GM15510 (cell line): ENCODE results near the gene P3H4.

Experiments
- POLR2A ChIP-seq: IDR thresholded peaks from 3 replicates; pipeline ENCODE4 v1.6.1; 2011; ENCODE audit warnings: borderline replicate concordance; ENCODE audit not compliant: insufficient read length; ENCODE audit errors: extremely low read depth

P3H4 gene, protein sequence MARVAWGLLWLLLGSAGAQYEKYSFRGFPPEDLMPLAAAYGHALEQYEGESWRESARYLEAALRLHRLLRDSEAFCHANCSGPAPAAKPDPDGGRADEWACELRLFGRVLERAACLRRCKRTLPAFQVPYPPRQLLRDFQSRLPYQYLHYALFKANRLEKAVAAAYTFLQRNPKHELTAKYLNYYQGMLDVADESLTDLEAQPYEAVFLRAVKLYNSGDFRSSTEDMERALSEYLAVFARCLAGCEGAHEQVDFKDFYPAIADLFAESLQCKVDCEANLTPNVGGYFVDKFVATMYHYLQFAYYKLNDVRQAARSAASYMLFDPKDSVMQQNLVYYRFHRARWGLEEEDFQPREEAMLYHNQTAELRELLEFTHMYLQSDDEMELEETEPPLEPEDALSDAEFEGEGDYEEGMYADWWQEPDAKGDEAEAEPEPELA

DNA sequence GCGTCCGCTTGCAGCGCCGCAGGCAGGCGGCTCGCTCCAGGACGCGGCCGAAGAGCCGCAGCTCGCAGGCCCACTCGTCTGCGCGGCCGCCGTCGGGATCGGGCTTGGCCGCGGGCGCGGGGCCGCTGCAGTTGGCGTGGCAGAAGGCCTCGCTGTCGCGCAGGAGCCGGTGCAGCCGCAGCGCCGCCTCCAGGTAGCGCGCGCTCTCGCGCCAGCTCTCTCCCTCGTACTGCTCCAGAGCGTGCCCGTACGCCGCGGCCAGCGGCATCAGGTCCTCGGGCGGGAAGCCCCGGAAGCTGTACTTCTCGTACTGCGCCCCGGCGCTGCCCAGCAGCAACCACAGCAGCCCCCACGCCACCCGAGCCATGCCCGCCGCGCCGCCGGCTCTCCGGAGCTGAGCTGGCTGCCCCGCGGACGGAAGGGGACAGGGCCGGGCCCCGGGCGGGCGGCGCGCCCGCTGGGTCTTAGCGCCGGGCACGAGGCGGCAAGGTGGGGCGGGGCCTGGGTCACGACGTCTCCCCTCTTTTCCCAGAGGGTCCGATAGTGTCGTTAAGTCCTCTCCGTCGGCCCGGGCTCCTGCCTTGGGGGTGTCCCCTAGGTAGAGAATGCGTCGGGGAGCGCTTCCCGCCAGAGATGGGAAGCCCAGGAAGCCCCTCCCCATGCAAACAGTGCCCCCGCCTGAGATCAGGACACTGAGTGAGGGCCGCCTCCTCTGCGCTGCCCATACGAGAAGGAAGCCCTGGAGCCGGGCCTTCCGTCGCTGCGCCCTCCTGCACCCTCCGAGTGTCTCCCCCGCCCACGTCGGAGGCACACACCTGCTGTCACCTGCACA, at the start of gene P3H4:
P3H4 (minus strand) TSS at position 401 of the 832 bp plus-strand sequence; CDS start at position 367, 34 bp downstream.
- no peak for TF ChIP-seq POLR2A

DNA sequence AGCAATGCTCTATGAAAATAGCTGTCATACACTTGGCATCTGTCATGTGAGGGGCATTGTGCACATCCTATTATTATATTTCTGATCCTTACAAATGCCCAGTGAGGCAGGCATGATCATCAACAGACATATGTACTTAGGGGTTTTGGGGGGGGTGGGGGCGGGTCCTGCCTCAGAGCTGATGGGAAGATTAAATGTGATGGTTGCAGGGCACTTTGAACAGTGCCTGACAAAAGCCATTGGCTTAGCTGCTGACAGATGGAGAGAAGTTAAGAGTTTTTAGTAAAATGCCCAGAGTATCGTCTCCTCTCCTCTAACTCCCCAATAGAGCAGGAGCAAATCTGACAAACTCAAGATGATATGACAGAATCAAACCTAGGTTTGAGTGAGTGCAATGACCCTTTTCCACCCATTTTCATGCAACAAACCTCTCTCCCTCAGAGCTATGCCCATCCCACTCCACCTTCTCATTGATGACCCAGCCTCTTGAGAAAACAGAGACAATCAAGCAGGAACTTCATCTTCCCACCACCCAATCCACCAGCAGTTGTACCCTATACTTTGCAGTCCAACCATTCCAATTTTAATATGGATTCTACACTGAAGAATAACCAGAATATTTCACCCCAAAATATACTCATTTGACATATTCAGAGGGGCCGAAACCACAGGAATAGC, 48.6 kb upstream of the P3H4 start:
- no peak for TF ChIP-seq POLR2A

DNA sequence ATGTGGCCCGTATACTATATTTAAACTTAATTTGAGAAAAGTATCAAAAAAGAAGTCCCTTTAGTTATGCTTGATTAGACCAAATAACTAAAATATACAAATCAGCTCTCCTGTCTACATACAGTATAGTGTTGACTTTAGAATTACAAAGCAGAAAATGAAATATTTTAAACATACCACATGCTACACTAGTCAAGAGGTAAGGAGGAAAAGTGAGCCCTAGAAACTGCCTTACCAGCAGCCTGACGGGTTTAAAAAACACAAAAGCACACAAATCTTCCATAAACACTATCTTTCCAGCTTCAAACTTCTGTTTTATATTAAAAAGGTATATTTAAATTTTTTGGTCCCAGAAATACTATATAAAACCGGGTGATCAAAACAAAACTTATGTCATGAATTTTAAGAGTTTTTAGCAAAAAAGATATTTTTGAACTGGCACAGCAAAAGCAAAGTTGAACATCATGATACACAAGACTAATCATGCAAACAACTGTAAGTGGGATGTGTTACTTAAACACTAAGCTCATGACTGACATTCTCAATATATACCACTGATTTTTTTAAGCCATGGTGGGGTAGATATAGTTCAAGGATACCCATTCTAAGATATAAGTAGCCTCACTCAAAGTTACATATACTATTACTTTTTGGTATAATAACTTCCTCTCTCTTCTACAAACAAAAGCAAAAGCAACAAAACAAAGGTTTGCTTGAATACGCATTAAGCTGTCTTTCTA, 37.7 kb upstream of the P3H4 start:
- no peak for TF ChIP-seq POLR2A

DNA sequence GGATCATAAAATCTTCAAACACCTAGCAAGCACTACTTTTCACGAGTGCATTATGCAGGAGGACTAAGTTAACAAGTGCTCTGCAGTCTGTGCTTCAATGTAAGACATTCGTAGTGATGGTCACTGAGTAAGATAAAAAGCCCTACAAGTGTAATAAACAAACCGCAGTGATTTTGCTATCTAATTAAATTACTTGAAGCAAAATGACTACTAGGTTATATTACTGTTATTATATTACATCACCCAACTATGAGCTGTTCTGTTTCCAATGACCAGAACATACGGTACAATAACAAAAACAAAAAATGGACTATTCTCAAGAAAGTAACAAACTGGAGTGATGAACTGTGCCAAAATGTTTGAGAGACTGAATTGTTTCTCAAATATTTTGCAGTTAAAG, 37.0 kb upstream of the P3H4 start:
- TF ChIP-seq POLR2A, result no peak

DNA sequence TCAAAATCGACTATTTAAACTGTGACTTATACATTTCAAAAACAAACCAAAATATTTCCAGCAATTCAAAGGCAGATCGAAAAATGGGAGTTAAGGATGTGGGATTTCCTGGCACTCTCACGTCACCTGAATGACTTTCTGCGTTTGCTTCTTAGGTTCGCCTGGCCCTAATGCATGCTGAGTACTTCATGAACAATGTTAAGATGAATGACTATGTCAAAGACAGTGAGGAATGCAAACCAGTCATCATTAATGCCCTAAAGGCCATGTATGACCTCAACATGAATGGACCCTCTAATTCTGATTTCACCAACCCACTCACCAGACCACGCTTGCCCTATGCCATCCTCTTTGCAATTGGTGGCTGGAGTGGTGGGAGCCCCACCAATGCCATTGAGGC, 33.2 kb upstream of the P3H4 start:
- no peak for TF ChIP-seq POLR2A

DNA sequence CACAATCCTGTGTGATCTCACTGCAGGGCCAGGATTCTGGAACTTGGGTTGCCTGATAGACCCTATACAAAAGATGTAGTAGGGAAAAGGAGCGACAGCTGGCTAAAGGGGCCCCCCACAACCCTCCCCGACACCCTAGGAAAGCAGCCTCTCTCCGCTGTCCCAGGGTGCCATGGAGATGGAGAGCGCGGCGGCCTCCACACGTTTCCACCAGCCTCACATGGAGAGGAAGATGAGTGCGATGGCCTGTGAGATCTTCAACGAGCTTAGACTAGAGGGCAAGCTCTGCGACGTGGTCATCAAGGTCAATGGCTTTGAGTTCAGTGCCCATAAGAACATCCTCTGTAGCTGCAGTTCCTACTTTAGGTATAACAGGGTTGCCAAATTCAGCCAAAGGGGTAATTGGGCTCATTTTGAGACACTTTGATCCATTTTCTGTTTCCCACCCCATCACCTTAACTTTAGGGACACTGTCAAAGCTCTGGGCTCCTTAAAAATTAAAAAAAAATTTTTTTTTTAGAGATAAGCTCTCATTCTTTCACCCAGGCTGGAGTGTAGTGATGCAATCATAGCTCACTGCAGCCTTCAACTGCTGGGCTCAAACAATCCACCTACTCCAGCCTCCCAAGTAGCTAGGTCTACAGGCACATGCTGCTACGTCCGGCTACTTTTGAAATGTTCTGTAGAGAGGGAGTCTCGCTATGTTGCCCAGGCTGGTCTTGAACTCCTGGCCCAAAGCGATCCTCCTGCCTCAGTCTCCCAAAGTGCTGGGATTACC, 26.2 kb upstream of the P3H4 start, which contains the start of gene KLHL10:
KLHL10 (plus strand) TSS at position 65 of the 778 bp plus-strand sequence; CDS start at position 173, 108 bp downstream.
- no peak for TF ChIP-seq POLR2A

DNA sequence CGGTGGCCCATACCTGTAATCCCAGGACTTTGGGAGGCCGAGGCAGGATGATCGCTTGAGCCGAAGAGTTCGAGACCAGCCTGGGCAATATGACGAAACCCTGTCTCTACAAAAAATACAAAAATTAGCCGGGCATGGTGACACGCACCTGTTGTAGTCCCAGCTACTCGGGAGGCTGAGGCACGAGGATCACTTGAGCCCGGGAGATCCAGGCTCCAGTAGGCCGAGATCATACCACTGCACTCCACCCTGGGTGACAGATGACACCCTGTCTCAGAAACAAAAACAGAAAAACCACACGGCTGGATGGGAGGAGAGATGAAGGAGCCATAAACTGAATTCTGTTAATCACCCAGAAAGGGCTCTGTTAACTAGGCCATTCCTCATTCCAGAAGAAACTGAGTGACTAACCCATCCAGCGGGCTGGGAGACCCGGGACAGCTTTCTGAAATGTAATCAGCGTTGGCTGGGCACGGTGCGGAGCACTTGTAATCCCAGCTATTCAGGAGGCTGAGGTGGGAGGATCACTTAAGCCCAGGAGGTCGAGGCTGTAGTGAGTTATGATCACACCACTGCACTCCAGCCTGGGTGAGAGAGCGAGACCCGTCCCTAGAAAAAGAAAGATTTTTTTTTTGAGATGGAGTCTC, 24.9 kb upstream of the P3H4 start:
- TF ChIP-seq POLR2A, result no peak

DNA sequence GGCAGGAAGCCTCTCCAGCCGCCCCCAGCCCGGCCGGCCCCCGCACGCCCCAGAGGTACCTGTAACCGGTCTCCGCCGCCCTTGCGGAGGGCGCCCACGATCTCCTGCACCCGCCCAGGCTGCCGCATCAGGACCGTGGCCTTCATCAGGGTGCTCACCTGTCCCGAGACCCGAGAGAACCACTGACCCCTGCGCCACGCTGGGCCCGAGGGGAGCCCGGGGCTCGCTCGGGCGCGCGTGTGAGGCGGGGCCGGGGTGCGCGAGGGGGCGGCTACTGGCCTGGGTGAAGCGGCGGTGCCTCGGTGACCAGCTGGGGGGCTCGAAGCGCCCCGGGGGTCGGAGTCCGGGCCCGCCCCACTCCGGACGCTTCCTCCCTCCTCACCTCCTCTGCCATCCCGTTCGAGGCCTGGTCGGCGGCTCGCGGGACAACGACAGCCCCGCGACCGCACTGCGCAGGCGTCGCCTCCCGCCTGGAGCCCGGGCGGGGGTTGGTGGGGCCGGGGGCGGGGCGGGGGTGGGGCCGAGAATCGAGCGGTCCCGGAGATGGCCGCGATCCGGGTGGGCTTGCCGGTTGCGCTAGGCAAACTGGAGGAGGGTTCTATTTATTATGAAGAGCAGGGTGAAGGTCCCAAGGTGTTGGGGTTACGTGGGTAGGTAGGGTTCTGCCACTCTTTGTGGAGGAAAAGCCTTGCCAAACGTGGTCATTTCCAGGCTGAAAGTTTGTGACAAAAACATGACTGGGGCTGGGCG, 24.2 kb upstream of the P3H4 start, which contains the start of gene NT5C3B:
NT5C3B (minus strand) TSS at position 433 of the 750 bp plus-strand sequence; CDS start at position 394, 39 bp downstream.
- peak; percentile 58 for TF ChIP-seq POLR2A

DNA sequence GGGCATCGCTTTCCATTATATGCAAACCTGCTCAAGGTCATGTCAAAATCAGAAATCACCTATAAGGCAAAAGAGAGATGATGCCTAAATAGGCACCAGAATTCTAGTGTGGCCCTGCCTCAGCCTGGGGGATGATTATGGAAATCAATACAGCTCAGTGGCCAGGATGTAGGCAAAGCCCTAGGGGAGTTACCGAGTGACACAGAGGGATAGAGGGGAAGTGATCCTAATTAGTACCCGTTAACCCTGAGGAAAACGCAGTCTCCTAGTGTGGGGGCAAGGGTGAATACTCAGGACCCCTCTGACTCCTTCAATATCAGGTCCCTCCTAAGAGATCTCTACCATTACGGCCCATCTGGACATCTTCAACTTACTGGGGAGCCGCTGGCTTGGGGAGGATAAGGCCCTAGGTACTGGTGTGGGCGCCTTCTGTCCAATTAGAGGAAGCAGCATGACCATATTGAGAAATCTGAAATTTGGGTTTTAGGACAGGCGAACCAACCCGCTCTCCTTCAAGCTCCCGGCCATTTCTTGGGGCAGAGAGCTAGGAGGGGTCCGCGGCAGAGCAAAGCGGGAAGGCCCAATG, 23.6 kb upstream of the P3H4 start:
- TF ChIP-seq POLR2A, result no peak

DNA sequence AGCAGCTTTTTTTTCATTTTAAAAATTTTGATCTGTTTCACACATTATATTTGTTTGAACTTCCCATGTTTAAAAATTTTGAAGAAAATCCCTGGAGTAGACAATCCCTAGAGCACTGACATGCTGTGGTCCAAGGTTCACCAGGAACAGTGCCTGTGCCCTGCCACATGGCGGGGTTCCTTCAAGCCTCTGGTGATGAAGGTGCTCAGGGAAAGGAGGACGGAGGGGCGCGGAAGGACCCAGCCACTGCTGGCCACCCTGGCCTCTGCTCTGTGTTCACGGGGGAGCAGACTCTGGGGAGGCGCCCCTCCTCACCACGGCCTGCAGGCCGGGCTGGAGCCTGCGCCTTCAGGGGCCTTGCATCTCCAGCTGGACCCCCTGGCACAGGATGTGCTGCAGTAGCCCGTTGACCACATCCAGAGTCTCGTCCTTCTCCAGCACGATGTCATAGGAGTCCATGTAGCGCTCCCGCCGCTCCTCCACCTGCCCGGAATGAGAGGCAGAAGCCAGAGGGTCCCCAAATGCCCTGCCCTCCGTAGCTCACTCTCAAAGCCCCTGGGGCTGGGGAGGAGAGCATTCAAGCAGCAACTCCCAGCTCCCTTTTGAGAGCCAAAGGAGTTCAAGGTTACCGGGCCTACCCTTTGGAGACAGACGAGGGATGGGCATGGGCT, 13.6 kb upstream of the P3H4 start:
- no peak for TF ChIP-seq POLR2A

DNA sequence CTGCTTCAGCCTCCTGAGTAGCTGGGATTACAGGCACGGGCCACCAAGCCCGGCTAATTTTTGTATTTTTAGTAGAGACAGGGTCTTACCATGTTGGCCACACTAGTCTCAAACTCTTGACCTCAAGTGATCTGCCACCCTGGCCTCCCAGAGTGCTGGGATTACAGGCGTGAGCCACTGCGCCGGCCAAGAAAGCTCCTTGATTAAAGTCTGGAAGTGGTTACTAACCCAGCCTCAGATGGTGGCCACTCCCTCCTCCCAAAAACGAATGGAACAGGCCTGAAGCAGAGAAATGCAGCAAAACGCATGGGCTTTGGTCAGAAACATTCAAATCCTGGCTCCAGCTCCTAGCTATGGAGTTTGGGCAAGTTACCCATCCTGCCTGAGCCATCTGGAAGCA, 12.3 kb upstream of the P3H4 start:
- no peak for TF ChIP-seq POLR2A
